ENCODE measurements around the gene FLT3.
"Not testable (repeated sequence)": the region's sequence is repeated elsewhere in the genome, so short reads cannot be mapped to it uniquely, and the experiment has no call there.

The FLT3 gene

DNA sequence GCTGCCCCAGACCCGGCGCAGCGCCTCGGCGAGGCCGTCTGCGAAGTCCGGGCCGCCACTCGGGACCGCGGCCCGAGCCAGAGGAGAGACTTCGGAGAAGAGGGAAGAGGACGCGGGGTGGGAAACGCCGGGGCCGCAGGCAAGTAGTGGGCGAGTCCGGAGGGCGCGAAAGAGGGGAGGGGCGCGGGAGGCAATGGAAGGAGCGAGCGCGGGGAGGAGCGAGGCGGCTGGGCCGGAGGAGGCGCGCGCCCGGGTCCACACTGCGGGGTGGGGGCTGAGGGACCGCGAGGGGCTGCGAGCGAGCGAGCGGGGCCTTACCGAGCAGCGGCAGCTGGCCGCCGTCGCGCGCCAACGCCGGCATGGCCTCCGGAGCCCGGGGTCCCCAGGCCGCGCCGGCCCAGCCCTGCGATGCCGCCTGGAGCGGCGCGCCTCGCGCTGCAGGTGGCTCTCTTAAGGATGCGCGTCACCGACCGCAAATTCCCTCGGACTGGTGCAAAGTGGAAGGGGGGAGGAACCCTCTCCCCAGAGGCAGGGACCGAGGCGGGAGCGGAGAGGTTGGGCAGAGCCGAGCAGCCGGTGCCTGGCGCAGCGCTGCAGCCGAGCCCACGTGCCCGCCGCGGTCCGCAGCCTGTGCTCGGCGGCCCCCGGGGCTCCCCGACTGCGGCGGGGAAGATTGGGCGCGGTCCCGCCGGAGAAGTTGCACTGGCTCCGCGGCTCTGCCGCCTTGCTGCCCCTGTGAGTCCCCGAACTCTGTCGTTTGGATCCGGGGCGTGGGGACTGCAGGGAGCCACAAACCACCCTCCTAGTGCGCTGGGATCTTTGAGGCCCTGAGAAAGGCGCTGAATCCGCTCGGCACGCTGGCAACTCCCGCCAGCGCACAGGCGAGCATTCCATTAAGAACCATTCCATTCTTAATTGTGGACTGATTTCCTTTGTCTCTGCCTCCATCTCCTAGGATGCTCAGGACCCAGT, at the start of gene FLT3:
FLT3 (minus strand) TSS at position 427 of the 972 bp plus-strand sequence; CDS start at position 361, 66 bp downstream.
- no peak for DNase-seq (ENCODE audit: low read depth, low spot score)

GRCh38 chr13:28147495-28147894, 47.1 kb upstream of the FLT3 start:
- no peak for DNase-seq (ENCODE audit: low read depth, low spot score)

DNA sequence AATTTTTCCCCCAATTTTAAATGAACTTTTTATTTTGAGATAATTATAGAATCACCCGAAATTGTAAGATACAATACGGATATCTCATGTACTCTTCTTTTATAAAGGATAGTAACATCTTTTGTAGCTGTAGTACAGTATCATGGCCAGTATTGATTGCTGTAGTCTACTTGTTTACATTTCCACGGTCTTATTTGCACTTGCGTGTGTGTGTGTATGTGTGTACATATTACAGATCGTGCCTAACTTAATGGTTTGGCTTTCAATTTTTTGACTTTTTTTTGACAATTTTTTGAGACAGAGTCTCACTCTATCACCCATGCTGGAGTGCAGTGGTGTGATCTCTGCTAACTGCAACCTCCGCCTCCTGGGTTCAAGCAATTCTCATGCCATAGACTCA, 44.7 kb upstream of the FLT3 start:
- no peak for DNase-seq (ENCODE audit: low read depth, low spot score)

DNA sequence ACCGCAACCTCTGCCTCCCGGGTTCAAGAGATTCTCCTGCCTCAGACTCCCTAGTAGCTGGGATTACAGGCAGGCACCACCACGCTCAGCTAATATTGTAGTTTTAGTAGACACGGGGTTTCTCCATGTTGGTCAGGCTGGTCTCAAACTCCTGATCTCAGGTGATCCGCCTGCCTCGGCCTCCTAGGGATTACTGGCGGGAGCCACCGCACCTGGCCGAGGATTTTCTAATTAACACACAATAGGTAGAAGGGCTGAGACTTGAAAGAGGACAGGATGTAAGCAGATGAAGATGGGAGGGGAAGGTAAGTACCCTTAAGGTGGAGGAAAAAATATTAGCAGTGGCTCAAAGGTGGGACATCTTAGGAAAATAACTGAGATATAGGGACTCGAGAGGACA, 41.2 kb upstream of the FLT3 start:
- DNase-seq (ENCODE audit: low read depth, low spot score): not testable (repeated sequence)

DNA sequence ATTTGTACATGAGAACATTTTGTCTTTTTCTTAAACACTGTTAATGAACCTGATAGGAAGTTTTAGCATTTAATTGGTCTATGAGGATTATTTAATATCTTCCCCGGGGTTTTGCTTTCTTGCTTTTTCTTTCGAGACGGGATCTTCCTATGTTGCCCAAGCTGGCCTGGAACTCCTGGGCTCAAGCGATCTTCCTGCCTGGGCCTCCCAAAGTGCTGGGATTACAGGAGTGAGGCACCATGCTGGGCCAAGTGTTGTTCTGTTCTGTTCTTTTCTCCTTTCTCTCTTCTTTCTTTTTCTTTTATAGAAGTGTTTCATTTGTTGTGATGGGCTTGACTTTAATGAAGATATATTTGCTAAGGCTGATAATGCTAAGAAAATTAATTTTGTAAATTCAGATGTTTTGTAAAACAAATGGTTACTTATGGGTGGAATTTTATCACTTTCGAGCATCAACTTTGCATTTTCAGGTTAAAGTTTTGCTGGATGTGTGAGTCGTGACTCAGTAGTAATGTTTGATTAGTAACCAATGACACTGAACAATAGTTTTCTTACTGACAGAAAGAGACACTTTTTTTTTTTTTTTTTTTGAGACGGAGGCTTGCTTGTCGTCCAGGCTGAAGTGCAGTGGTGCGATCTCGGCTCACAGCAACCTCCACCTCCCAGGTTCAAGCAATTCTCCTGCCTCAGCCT, 40.2 kb upstream of the FLT3 start:
- no peak for DNase-seq (ENCODE audit: low read depth, low spot score)

DNA sequence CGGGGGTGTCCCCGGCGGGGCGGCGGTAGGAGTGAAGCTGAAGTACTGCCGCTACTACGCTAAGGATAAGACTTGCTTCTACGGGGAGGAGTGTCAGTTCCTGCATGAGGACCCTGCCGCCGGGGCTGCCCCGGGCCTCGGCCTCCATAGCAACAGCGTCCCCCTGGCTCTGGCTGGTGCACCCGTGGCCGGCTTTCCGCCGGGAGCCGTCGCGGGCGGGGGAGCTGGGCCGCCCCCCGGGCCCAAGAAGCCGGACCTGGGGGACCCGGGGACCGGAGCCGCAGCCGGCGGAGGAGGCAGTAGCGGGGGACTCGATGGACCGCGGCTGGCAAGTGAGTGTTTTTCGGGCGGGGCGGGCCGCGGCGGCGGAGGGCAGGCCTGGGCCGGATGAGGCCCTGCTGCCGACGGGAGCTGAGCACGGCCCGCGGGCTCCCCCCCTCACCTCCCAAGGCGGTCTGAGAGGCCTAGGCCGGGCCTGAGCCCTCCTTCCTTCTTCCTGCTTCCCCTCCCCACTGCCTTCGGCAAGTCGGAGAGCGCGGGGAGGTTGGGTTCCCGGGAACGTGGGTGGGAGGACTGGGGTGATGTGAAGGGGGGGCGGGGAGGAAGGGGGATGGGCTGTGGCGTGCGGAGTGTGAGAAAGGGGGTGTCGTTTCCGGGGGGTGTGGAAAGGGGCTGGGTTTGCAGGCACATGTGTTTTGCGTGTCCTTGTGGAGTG, 38.5 kb upstream of the FLT3 start:
- DNase-seq (ENCODE audit: low read depth, low spot score): peak; percentile 74

DNA sequence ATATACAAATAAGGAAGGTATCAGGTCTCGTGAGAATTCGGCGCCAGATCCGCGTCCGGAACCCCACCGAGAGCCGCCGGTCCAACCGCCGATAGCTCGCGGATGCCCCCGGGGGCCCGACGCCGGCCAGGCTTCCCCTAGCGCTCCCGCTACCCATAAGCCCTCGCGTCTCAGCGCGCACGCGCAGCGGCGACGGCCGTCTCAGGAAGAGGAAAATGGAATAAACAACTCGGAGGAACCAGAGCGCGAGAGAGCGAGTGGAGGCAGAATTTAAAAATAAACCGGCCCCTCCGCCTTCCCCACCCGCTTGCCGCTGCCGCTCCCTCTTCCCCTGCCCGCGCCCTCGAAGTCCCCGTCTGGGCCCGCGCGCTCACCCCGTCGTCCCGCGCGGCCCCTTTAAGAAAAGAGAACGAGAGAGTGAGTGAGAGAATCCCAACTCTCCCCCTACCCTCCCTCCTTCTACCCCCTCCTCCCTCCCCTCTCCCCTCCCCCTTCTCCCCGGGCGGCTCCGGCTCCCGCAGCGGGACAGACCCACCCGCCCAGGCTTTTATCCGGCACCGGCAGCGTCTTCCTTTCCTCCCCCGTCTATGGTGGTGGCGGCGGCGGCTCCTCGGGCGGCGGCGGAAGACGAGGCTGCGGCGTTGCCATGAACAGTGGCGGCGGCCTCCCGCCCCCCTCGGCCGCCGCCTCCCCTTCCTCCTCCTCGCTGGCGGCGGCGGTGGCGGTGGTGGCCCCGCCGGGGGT, 37.8 kb upstream of the FLT3 start, which contains the start of gene PAN3:
PAN3 (plus strand) TSS at position 534 of the 744 bp plus-strand sequence; CDS start at position 647, 113 bp downstream.
- DNase-seq (ENCODE audit: low read depth, low spot score): peak; percentile 81

DNA sequence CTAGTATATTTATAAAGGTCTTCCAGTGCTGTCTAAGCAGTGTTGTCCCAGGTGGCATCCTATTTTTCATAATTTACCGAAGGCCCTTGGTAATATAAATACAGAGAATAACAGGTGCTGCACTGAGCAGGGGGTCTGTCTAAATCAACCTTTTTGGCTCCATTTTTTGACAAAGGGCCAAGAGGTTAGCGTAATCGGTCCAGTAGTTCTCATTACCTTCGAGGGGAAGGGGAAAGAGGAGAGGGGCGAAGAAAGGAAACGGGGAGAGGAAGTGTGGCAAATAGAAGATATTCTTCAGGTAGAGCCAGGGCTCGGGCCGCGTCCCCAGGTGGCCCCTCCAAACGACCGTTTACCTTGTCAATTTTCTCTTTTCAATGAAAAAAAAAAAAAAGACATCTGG, 37.2 kb upstream of the FLT3 start:
- DNase-seq (ENCODE audit: low read depth, low spot score): no peak

- no peak for DNase-seq (ENCODE audit: low read depth, low spot score)
Measured at GRCh38 chr13:28136916-28137315, 36.5 kb upstream of the FLT3 start.

DNA sequence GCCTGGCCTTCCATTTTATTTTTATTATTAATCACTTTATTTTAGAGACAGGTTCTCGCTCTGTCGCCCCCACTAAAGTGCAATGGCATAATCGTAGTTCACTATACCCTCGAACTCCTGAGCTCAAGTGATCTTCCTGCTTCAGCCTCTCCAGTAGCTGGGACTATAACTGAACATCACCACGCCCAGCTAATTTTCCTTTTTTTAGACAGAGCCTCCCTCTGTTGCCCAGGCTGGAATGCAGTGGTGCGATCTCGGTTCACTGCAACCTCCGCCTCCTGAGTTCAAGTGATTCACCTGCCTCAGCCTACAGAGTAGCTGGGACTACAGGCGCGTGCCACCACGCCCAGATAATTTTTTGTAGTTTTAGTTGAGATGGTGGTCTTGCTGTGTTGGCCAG, 31.3 kb upstream of the FLT3 start:
- no peak for DNase-seq (ENCODE audit: low read depth, low spot score)

GRCh38 chr13:28129911-28130693, 29.7 kb upstream of the FLT3 start:
- DNase-seq (ENCODE audit: low read depth, low spot score): no peak

DNA sequence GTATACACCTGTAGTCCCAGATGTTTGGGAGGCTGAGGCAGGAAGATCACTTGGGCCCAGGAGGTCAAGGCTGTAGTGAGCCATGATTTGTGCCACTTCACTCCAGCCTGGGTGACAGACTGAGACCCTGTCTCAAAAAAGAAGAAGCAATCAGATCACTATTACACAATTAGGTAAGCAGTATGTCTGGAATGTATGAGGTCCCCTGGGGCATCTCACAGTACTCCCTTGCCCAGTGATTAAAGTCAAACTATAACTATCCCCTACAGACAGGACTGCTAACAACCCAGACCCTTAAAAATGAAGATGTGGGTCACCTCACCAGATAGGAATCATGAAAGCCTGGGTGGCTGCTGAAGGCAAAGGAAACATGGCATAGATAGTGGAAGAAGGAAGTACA, 28.6 kb upstream of the FLT3 start:
- DNase-seq (ENCODE audit: low read depth, low spot score): no peak

GRCh38 chr13:28128030-28128429, 27.7 kb upstream of the FLT3 start:
- DNase-seq (ENCODE audit: low read depth, low spot score): no peak

DNA sequence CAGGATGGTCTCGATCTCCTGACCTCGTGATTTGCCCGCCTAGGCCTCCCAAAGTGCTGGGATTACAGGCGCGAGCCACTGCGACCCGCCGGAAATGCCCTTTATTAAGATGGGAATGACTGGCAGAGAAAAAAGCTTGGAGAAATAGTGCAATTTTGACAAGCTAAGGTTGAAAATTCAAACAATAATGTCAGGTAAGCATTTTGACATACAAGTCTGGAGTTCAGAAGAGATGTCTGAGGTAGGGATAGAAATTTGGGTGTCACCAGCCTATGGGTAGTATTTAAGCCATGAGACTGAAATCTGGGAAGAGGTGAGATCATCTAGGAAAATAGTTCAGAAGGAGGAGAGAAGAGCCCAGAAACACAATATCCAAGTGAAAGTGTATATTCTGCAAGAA, 20.8 kb upstream of the FLT3 start:
- no peak for DNase-seq (ENCODE audit: low read depth, low spot score)

- DNase-seq (ENCODE audit: low read depth, low spot score): no peak
Measured at GRCh38 chr13:28120317-28120716, 19.9 kb upstream of the FLT3 start.

- DNase-seq (ENCODE audit: low read depth, low spot score): no peak
Measured at GRCh38 chr13:28117689-28118377, 17.5 kb upstream of the FLT3 start.

DNA sequence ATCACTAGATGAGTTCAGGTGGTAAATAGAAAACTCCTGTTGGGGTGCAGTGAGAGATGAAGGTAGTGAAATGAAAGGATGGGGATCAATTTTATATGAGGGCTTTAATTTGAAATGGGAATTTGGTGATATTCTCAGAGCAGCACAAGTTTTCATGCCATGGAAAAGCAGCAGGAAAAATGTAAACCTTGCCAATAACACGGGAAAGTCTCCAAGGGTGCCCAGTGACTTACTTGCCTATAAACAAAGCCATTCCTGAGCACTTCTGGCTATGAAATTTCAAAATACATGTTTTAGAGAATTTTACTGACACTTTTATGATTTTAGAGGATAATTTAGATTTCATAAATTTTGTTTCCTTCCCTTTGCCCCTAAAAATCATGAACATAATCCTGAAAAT, 16.4 kb upstream of the FLT3 start:
- no peak for DNase-seq (ENCODE audit: low read depth, low spot score)

DNA sequence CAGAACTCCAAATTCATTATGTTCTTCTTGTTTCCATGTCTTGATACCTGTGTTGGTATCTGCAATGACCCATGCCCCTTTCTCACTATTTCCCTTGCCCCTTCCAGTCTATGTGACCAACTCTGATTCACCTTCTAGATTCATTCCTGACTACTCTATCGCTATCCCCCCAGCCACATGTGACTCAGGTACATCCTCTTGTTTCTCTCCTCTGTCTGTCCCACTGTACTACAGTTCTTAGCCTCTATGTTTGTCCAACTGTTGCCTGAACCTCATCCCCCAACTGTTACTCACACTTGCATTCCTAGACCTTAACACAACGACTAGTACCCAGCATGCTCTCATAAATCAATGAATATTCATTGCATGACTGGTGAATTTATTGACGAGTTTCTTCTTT, 10.0 kb upstream of the FLT3 start:
- no peak for DNase-seq (ENCODE audit: low read depth, low spot score)

DNA sequence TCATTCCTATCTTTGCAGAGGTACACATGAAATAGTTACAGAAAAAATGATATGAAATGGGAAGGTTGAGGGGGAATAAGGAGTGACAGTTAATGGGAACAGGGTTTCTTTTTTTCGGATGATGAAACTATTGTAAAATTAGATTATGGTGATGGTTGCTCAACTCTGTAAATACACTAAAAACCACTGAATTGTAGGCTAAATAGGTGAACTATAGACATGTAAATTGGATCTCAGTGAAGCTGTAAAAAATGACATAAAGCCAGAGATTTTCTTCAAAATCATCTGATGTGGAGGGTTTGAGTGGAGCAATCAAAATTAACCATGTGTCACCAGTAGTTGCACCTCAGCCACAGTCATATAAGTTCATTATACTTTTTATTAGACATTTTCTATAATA, 6.6 kb upstream of the FLT3 start:
- DNase-seq (ENCODE audit: low read depth, low spot score): no peak

- DNase-seq (ENCODE audit: low read depth, low spot score): not testable (repeated sequence)
Measured at GRCh38 chr13:28101886-28102285, 1.5 kb upstream of the FLT3 start.
